Upper lobe of left lung (tissue), 4 donors: ENCODE measurements around the gene DUSP8.

Source experiments
- CTCF ChIP-seq, 6 experiments: fragments of 450-650 bp in 4 of 6; fragments of 200-600 bp in 2 of 6; sonication (generic) in 2 of 6; IDR thresholded peaks; one replicate each; pipeline ENCODE4 v1.5.1; 2016 to 2019; ENCODE audit warnings: antibody characterized with exemption in 6 of 6
- EP300 ChIP-seq, 4 donors: sonication (generic); formaldehyde crosslinking; IDR thresholded peaks; one replicate each; pipeline ENCODE4 v1.5.1; 2017; ENCODE audit warnings: antibody characterized with exemption in 4 of 4, control low read depth in 2 of 4
- POLR2A ChIP-seq, 4 donors: fragments of 450-650 bp; IDR thresholded peaks; one replicate each; pipeline ENCODE4 v1.5.1; 2016 to 2017; ENCODE audit warnings: antibody characterized with exemption in 4 of 4, mild to moderate bottlenecking in 2 of 4
- POLR2AphosphoS5 ChIP-seq, 2 donors: sonication (generic); formaldehyde crosslinking; IDR thresholded peaks; one replicate each; pipeline ENCODE4 v1.5.1; 2017; ENCODE audit warnings: antibody characterized with exemption in 2 of 2

GRCh38 chr11:1574933-1575242, 2.8 kb upstream of the DUSP8 start:
- no peak for TF ChIP-seq POLR2A (IDR thresholded peaks at IDR 0.05)
- TF ChIP-seq CTCF (IDR thresholded peaks at IDR 0.05), result no peak
- TF ChIP-seq POLR2AphosphoS5 (IDR thresholded peaks at IDR 0.05), result no peak
- TF ChIP-seq EP300 (IDR thresholded peaks at IDR 0.05), result no peak
